ENCODE results near the gene TRRAP. TPM values are rescaled to one million over a fixed set of nuclear protein-coding genes. Genes with fewer than 3 reads are reported as not detected.
A peak's percentile ranks its signal among the peaks of the same experiment; 100 is the strongest.
"Not testable (repeated sequence)": the region's sequence is repeated elsewhere in the genome, so short reads cannot be mapped to it uniquely, and the experiment has no call there.

TRRAP gene
- total RNA-seq, 1 experiment from 2014 or later, result 26.1 TPM

DNA sequence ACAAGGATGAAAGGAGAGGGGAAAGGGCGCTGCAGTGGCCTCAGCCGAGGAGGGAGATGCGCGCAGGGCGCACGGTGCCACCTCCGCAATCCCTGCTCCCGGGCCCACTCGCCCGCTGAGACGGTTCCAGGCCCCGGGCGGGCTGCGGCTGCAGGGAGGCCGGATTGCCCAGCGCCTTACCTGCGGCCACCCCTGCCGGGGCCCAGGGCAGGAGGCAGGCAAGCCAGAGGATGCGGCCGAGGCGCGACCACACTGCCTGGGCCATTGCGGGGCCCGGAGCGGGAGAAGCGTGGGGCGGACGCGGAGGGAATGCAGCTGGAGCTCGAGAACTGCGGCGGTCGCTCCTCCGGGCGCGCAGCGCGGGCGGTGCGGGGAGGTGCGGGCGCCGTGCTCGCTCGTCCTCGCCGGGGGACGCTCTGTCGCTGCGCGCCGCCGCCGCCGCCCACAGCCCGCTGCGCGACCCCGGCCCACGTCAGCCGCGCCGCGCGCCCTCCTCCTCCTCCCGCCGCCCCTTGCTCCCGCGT is 8.7 kb upstream of the TRRAP start, which contains the start of gene TMEM130:
Gene TMEM130, minus strand, starts transcription at position 418 of the 524 bp plus-strand sequence. Its CDS starts 153 bp downstream, at position 265.
- DNase-seq, result no peak
- H3K9me2 ChIP-seq (replicated peaks; ENCODE audit: insufficient read depth, low read length), result no peaks in the 10 kb centered on the region
- no peaks in the 10 kb centered on the region for H3K27me3 ChIP-seq (ENCODE audit: low read length)
- H4K20me1 ChIP-seq (ENCODE audit: insufficient read depth, low read depth, low read length), result no peaks in the 10 kb centered on the region
- H3K4me3 ChIP-seq (ENCODE audit: low read length), result peak within 1 kb of the TSS; percentile 67
- peak within 1 kb of the TSS; percentile 92 for H3K27ac ChIP-seq (ENCODE audit: low read length)
- H3K36me3 ChIP-seq (ENCODE audit: insufficient read depth, low read length), result no peaks in the 10 kb centered on the region
- peak within 1 kb of the TSS; percentile 75 for H3K9ac ChIP-seq (ENCODE audit: low read length)
- H3K4me1 ChIP-seq (ENCODE audit: low read length), result peaks cover 59% of the 10 kb centered on the region
- no peaks in the 10 kb centered on the region for H3K79me2 ChIP-seq (ENCODE audit: low read length)
- peak within 1 kb of the TSS; percentile 94 for H2AFZ ChIP-seq (ENCODE audit: low read length)
- H3K9me3 ChIP-seq (ENCODE audit: low read length), result no peaks in the 10 kb centered on the region
- peak within 1 kb of the TSS; percentile 81 for H3K4me2 ChIP-seq (ENCODE audit: low read depth, low read length, poor library complexity, severe bottlenecking)

DNA sequence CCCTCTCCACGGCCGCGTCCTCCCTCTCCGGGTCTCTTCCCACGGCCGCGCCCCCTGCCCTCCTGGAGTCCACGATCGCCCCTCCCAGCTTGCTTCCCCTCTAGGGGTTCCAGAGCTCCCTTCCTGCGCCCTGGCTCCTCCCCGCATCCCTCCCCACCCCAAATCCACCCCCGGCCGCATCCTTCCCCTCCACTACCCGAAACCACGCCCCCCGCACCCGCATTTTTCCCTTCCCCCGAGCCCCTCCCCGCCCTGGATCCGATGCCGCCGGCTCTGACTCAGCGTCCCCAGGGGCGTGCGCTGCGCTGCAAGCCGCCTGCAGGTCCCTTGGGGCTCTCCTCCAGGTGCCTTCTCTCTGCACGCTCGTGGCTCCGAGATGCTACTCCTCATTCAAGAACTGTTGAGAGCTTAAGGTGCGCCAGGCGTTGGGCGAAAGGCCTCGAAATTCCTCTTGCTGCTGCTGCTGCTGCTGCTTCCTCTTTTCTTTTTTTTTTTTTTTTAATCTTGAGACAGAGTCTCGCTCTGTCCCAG is 8.1 kb upstream of the TRRAP start:
- DNase-seq, result peak; percentile 99
- no peaks in the 10 kb centered on the region for H3K9me2 ChIP-seq (replicated peaks; ENCODE audit: insufficient read depth, low read length)
- H3K4me2 ChIP-seq (ENCODE audit: low read depth, low read length, poor library complexity, severe bottlenecking), result peak overlapping the region; percentile 81
- peak overlapping the region; percentile 92 for H3K27ac ChIP-seq (ENCODE audit: low read length)
- peaks cover 59% of the 10 kb centered on the region for H3K4me1 ChIP-seq (ENCODE audit: low read length)
- no peaks in the 10 kb centered on the region for H3K27me3 ChIP-seq (ENCODE audit: low read length)
- H3K9me3 ChIP-seq (ENCODE audit: low read length), result no peaks in the 10 kb centered on the region
- H3K36me3 ChIP-seq (ENCODE audit: insufficient read depth, low read length), result no peaks in the 10 kb centered on the region
- peak overlapping the region; percentile 67 for H3K4me3 ChIP-seq (ENCODE audit: low read length)
- H3K79me2 ChIP-seq (ENCODE audit: low read length), result no peaks in the 10 kb centered on the region
- peak overlapping the region; percentile 75 for H3K9ac ChIP-seq (ENCODE audit: low read length)
- no peaks in the 10 kb centered on the region for H4K20me1 ChIP-seq (ENCODE audit: insufficient read depth, low read depth, low read length)
- H2AFZ ChIP-seq (ENCODE audit: low read length), result peak overlapping the region; percentile 94; the same call in 1 of the 2 replicates

DNA sequence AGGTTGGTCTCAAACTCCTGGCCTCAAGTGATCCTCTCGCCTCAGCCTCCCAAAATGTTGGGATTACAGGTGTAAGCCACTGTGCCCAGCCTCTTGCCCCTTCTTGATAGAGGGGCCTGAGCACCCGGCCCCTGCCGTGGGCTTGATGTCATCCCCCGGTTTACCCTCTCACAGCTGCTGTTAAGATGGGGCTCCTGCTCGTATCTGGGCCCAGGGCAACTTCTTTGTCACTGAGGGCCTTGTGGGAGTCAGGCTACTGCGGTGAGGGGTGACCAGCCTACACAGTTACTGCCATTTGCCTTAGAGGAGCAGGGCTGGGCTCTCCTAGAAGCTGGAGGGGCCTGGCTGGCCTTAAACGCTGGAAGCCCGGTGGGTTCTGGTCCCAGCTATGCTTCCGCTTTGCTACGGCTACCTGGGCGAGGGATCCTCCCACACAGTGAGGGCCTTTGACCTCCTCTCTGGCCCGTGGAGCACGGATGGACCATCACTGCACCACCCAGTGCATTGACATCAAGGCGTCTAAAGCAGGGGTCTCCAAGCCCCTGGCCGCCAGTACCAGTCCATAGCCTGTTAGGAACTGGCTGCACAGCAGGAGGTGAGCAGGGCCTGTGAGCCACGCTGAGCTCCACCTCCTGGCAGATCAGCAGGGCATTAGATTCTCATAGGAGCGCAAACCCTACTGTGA is 7.4 kb upstream of the TRRAP start:
- Histone ChIP-seq H3K79me2 (ENCODE audit: low read length) (no peaks in the 10 kb centered on the region), H3K9ac (ENCODE audit: low read length) (peak overlapping the region; percentile 75), H2AFZ (ENCODE audit: low read length) (peak overlapping the region; percentile 94), H3K4me3 (ENCODE audit: low read length) (peak overlapping the region; percentile 67), H3K27ac (ENCODE audit: low read length) (peak overlapping the region; percentile 92), H3K27me3 (ENCODE audit: low read length) (no peaks in the 10 kb centered on the region), H3K9me3 (ENCODE audit: low read length) (no peaks in the 10 kb centered on the region), H3K4me1 (ENCODE audit: low read length) (peaks cover 59% of the 10 kb centered on the region), H3K4me2 (ENCODE audit: low read depth, low read length, poor library complexity, severe bottlenecking) (peak overlapping the region; percentile 81), H3K9me2 (replicated peaks; ENCODE audit: insufficient read depth, low read length) (no peaks in the 10 kb centered on the region), H3K36me3 (ENCODE audit: insufficient read depth, low read length) (no peaks in the 10 kb centered on the region), H4K20me1 (ENCODE audit: insufficient read depth, low read depth, low read length) (no peaks in the 10 kb centered on the region)
- peak; percentile 72 for DNase-seq

DNA sequence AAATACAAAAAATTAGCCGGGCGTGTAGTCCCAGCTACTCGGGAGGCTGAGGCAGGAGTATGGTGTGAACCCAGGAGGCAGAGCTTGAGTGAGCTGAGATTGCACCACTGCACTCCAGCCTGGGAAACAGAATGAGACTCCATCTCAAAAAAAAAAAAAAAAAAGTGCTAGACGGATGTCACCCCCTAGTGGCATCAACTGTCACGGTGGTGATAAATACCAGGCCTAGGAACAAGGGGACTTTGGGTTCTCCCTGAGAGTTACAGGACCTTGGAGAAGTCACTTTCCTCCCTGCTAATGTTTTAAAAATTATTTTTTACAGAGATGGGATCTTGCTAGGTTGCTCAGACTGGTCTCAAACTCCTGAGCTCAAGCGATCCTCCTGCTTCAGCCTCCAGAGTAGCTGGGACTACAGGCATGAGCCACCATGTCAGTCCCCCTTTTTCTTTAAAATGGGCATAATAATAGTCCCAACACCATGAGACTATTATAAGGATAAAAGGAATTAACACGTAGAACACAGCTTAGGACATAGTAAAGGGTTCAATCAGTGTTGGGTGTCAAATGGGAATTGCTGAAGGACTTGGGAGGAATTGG is 5.9 kb upstream of the TRRAP start:
- Histone ChIP-seq H3K9ac (ENCODE audit: low read length) (no peak overlapping the region), H3K79me2 (ENCODE audit: low read length) (no peaks in the 10 kb centered on the region), H3K4me3 (ENCODE audit: low read length) (no peak overlapping the region), H3K9me3 (ENCODE audit: low read length) (no peaks in the 10 kb centered on the region), H3K27ac (ENCODE audit: low read length) (no peak overlapping the region), H3K4me1 (ENCODE audit: low read length) (peaks cover 47% of the 10 kb centered on the region), H3K36me3 (ENCODE audit: insufficient read depth, low read length) (no peaks in the 10 kb centered on the region), H3K27me3 (ENCODE audit: low read length) (no peaks in the 10 kb centered on the region), H2AFZ (ENCODE audit: low read length) (no peak overlapping the region), H4K20me1 (ENCODE audit: insufficient read depth, low read depth, low read length) (no peaks in the 10 kb centered on the region), H3K9me2 (replicated peaks; ENCODE audit: insufficient read depth, low read length) (no peaks in the 10 kb centered on the region), H3K4me2 (ENCODE audit: low read depth, low read length, poor library complexity, severe bottlenecking) (no peak overlapping the region)
- DNase-seq, result peak; percentile 87

- H2AFZ ChIP-seq (ENCODE audit: low read length); H3K4me3 ChIP-seq (ENCODE audit: low read length); H3K79me2 ChIP-seq (ENCODE audit: low read length); H3K4me2 ChIP-seq (ENCODE audit: low read depth, low read length, poor library complexity, severe bottlenecking); H3K27ac ChIP-seq (ENCODE audit: low read length); DNase-seq; H3K36me3 ChIP-seq (ENCODE audit: insufficient read depth, low read length); H3K9ac ChIP-seq (ENCODE audit: low read length); H3K9me2 ChIP-seq (replicated peaks; ENCODE audit: insufficient read depth, low read length); H4K20me1 ChIP-seq (ENCODE audit: insufficient read depth, low read depth, low read length); H3K9me3 ChIP-seq (ENCODE audit: low read length); H3K27me3 ChIP-seq (ENCODE audit: low read length): not testable (repeated sequence)
- H3K4me1 ChIP-seq (ENCODE audit: low read length), result peaks cover 41% of the 10 kb centered on the region
These were observed 4.7 kb upstream of the TRRAP start for GRCh38 chr7:98873610-98874009.

DNA sequence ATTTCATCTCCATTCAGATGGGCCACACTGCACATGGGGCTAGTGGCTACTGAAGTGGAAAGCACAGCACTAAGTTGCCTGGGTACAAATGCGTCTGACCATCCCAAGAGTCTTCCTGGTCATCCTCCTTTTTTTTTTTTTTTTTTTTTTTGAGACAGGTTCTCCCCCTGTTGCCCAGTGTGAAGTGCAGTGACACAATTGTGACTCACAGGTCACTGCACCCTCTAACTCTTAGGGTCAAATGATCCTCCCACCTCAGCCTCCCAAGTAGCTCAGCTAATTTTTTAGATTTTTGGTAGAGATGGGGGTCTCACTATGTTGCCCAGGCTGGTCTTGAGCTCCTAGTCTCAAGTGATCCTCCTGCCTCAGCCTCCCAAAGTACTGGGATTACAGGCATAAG is 3.4 kb upstream of the TRRAP start:
- H3K79me2 ChIP-seq (ENCODE audit: low read length), result peaks cover 11% of the 10 kb centered on the region
- H3K4me2 ChIP-seq (ENCODE audit: low read depth, low read length, poor library complexity, severe bottlenecking), result no peak overlapping the region
- no peak overlapping the region for H3K27ac ChIP-seq (ENCODE audit: low read length)
- H3K9me2 ChIP-seq (replicated peaks; ENCODE audit: insufficient read depth, low read length), result no peaks in the 10 kb centered on the region
- no peak overlapping the region for H3K9ac ChIP-seq (ENCODE audit: low read length)
- no peaks in the 10 kb centered on the region for H3K9me3 ChIP-seq (ENCODE audit: low read length)
- H3K4me3 ChIP-seq (ENCODE audit: low read length), result no peak overlapping the region
- peaks cover 10% of the 10 kb centered on the region for H4K20me1 ChIP-seq (ENCODE audit: insufficient read depth, low read depth, low read length)
- no peaks in the 10 kb centered on the region for H3K27me3 ChIP-seq (ENCODE audit: low read length)
- no peaks in the 10 kb centered on the region for H3K36me3 ChIP-seq (ENCODE audit: insufficient read depth, low read length)
- peaks cover 31% of the 10 kb centered on the region for H3K4me1 ChIP-seq (ENCODE audit: low read length)
- no peak for DNase-seq
- no peak overlapping the region for H2AFZ ChIP-seq (ENCODE audit: low read length)

DNA sequence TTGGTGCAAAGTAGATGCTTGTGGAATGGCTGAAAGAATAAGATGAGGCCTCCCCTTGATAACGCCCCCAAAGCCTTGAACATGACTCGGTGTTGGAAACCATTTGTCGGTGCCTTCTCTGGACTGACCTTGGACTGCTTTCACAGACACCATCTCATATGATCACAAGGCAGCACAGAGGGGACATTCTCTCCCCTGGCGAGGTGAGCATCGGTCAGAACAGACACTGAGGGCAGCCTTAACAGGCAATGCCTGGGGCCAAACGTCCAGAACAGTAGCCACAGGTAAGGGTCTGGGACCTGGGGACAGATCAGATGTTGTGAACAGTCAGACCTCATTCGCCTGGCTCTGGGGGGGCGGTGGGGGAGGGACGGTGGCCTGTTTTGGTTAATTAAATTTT is 2.8 kb upstream of the TRRAP start:
- Histone ChIP-seq H3K9ac (ENCODE audit: low read length) (no peak overlapping the region), H3K79me2 (ENCODE audit: low read length) (peaks cover 17% of the 10 kb centered on the region), H3K9me3 (ENCODE audit: low read length) (no peaks in the 10 kb centered on the region), H3K4me3 (ENCODE audit: low read length) (no peak overlapping the region), H3K27ac (ENCODE audit: low read length) (no peak overlapping the region), H3K4me2 (ENCODE audit: low read depth, low read length, poor library complexity, severe bottlenecking) (no peak overlapping the region), H3K27me3 (ENCODE audit: low read length) (no peaks in the 10 kb centered on the region), H3K4me1 (ENCODE audit: low read length) (peaks cover 30% of the 10 kb centered on the region), H3K9me2 (replicated peaks; ENCODE audit: insufficient read depth, low read length) (no peaks in the 10 kb centered on the region), H3K36me3 (ENCODE audit: insufficient read depth, low read length) (peaks cover 1% of the 10 kb centered on the region; the same call in 1 of the 2 replicates), H4K20me1 (ENCODE audit: insufficient read depth, low read depth, low read length) (peaks cover 15% of the 10 kb centered on the region), H2AFZ (ENCODE audit: low read length) (no peak overlapping the region)
- no peak for DNase-seq

DNA sequence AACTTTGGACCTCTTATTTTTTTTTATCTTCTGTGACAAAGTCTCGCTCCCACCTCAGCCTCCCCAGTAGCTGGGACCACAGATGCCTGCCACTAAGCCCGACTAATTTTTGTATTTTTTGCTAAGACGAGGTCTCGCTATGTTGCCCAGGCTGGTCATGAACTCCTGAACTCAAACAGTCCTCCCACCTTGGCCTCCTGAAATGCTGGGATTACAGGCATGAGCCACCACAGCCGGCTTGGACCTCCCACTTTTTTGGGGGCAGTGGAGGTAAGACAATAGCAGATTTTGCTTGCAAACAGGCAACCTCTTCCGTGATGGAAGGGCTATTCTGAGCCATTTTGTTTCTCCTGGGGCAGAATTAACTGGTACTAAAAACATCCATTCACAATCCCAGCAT is 1.2 kb upstream of the TRRAP start:
- Histone ChIP-seq H3K79me2 (ENCODE audit: low read length) (peaks cover 31% of the 10 kb centered on the region), H3K4me2 (ENCODE audit: low read depth, low read length, poor library complexity, severe bottlenecking) (no peak overlapping the region), H3K4me3 (ENCODE audit: low read length) (no peak overlapping the region), H3K9me2 (replicated peaks; ENCODE audit: insufficient read depth, low read length) (no peaks in the 10 kb centered on the region), H3K9ac (ENCODE audit: low read length) (no peak overlapping the region), H4K20me1 (ENCODE audit: insufficient read depth, low read depth, low read length) (peaks cover 22% of the 10 kb centered on the region), H2AFZ (ENCODE audit: low read length) (no peak overlapping the region), H3K9me3 (ENCODE audit: low read length) (no peaks in the 10 kb centered on the region), H3K27me3 (ENCODE audit: low read length) (no peaks in the 10 kb centered on the region), H3K36me3 (ENCODE audit: insufficient read depth, low read length) (peaks cover 17% of the 10 kb centered on the region; the same call in 1 of the 2 replicates), H3K27ac (ENCODE audit: low read length) (no peak overlapping the region), H3K4me1 (ENCODE audit: low read length) (peaks cover 17% of the 10 kb centered on the region)
- DNase-seq, result no peak

Data from Karpas-422 (cell line).